HG03045 (cell line): ENCODE measurements around the gene RPS6KA1.
"Not testable (repeated sequence)": the region's sequence is repeated elsewhere in the genome, so short reads cannot be mapped to it uniquely, and the experiment has no call there.

Source experiments
- ATAC-seq: cut with Tn5 transposase; IDR thresholded peaks from one replicate; pipeline ENCODE4 v1.9.1; 2021; ENCODE audit warnings: mild to moderate bottlenecking, moderate library complexity; ENCODE audit not compliant: unreplicated experiment

Gene RPS6KA1

DNA sequence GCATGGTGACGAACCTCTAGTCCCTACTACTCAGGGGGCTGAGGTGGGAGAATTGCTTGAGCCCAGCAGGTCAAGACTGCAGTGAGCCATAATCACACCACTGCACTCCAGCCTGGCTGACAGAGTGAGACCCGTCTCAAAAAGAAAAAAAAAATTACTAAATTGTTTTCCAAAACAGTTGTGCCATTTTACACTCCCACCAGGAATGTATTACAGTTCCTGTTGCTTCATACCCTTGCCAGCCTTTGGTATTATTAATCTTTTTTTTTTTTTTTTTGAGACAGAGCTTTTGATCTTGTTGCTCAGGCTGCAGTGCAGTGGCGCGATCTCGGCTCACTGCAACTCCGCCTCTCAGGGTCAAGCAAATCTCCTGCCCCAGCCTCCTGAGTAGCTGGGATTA is 55.9 kb downstream of the RPS6KA1 start:
- no peak for ATAC-seq

DNA sequence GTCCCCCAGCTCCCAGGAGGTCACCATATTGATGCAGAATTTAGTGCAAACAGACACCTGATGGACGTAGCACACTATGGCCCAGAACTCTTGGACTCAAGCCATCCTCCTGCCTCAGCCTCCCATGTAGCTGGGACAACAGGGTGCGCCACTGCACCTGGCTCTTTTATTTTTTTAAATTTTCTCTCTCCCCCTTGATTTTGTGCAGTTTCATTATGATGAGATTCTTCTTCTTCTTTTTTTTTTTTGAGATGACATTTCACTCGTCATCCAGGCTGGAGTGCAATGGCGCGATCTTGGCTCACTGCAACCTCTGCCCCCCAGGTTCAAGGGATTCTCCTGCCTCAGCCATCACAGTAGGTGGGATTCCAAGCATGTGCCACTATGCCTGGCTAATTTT is 63.8 kb downstream of the RPS6KA1 start:
- ATAC-seq = no peak

DNA sequence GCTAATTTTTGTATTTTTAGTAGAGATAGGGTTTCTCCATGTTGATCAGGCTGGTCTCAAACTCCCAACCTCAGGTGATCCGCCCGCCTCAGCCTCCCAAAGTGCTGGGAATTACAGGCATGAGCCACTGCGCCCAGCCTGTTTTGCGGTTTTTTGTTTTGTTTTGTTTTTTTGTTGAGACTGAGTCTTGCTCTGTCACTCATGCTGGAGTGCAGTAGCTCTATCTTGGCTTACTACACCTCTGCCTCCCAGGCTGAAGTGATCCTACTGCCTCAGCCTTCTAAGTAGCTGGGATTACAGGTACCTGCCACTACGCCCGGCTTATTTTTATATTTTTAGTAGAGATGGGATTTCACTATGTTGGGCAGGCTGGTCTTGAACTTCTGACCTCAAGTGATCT is 65.0 kb downstream of the RPS6KA1 start:
- not testable (repeated sequence) for ATAC-seq

DNA sequence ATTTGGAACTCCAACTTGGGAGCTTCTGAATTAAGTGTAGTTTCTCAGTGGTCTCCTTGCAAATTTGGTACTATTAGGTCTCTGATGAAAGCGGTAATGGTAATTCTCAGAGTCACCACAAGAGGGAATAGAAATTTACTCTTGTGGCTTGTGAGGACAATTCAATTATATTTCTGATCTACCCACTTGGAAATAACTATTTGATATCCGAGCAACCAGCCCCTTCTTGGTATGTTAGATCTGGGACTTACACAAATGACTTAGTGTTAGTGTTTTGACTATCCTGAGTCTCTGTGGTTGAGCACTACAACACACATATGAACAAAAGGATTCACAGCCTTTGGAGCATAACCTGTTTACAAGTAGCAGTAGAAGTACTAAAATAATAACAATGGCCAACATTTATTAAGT is 68.1 kb downstream of the RPS6KA1 start:
- ATAC-seq = no peak

DNA sequence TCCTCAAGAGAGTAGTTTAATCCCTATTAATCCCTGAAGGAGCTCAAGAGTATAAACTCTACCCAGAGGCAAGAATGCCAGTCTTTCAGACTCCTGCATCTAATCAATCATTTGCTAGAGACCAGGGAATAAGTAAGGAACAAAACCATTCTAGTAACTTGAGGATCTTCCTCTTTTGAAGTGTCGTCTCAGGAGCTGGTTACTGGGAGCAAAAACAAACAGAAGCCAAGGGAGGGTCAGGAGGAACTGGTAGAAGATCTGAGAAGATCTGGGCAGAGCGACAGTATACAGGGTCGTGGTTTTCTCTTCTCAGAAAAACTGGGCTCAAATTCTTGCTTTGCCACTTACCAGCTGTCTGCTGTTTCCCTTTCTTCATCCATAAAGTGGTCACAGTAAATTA is 69.3 kb downstream of the RPS6KA1 start:
- no peak for ATAC-seq

DNA sequence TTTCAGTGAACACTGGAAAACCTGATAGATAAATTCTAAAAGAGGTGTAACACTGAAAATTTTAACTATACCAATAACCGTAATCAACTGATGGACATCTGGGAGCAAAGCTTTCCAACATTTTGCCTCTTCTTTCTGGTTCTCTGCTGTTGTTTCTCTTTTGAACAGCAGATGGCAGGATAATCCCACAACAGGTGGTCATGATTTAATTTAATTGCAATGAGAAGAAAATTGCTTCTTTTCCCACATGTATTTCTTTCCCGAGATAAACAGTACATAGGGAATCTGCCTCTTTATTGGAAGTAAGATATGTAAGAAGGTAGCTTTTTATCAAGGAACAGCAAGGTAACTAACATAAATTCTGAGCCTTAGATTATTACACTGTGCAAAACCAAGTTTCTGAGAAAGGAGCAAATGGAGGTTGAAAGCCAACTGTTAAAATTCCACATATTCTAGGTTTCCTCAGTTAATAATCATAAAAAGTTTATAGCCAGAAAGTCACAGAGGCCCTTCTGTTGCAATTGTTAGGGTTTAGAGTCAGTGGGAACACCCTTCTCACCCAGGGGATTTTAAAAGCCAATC is 72.9 kb downstream of the RPS6KA1 start:
- no peak for ATAC-seq

DNA sequence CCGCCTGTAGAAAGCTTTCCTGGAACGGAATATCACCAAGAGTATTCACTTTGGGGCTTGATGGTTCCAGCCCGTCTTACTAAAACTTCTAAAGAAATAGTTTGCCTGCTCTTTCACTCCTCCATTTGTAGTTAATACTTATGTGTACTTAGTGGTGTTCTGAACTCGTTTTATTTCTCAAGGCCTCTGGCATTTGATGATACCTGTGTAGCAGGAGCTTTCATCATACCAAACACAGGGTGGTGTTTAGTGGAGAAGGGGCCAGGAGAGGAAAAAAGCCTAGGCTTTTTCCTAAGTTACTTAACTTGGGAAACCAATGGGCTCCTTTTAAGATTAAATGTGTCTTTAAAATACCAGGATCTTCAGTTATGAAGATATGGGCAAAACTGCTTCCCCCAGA is 74.3 kb downstream of the RPS6KA1 start:
- no peak for ATAC-seq

DNA sequence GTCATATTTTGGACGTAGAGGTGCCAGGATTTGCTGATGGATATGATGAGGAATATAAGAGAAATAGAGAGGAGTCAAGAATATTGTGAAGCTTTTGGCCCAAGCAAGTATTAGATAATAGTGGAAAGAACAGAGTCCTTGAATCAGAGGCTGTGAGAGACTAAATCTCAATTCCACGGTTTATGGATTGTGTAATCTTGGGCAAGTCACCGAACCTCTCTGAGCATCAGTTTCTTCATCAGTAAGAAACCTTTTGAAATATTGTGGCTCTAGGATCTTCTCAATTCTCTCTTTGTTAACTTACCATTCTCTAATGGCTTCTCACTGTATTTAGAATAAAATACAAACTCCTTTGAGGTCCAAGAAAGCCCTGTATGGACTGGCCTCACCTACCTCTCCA is 77.6 kb downstream of the RPS6KA1 start:
- ATAC-seq = no peak

DNA sequence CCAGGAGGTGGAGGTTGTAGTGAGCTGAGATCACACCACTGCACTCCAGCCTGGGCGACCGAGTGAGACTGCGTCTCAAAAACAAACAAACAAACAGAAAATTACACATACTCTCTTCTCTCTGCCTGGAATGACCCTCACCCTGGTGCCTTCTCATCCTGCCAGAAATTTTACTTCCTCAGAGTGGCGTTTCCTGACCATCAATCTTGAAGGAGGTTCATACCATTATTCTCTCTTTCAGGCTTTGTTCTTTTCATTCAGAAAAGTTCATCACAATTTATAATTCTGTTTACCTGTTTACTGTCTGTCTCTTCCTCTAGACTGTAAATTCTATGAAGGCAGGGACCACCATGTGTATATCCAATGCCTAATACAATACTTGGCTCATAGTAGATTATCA is 79.3 kb downstream of the RPS6KA1 start:
- no peak for ATAC-seq

DNA sequence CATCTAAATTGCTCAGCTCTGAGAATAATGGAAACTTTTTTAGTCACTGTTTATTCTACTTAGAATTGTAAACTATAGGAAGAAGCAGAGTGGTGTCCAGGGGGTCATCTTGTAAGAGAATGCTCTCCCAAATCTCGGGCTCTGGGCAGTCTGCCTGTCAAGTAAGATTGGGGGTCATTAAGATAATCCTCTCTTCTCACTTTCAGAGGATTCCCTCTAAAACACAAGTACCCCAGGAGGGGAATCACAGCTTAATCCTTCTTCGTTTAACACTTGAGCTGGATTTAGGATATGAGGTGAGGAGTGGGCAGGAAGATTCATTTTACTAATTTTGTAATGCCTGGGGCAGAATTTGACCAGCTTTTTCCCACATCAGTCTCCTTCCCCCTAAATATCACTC is 81.2 kb downstream of the RPS6KA1 start:
- ATAC-seq = no peak

DNA sequence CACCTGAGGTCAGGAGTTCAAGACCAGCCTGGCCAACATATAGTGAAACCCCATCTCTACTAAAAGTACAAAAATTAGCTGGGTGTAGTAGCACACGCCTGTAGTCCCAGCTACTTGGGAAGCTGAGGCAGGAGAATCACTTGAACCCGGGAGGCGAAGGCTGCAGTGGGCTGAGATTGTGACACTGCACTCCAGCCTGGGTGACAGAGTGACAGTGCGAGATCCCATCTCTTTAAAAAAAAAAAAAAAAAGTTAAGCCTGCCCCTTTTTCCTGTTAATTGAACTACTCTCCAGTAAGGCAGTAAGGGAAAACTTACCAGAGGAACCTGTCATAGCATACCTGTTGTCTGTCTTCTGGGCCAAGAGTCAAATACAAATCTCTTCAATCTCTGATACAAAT is 83.1 kb downstream of the RPS6KA1 start:
- not testable (repeated sequence) for ATAC-seq

DNA sequence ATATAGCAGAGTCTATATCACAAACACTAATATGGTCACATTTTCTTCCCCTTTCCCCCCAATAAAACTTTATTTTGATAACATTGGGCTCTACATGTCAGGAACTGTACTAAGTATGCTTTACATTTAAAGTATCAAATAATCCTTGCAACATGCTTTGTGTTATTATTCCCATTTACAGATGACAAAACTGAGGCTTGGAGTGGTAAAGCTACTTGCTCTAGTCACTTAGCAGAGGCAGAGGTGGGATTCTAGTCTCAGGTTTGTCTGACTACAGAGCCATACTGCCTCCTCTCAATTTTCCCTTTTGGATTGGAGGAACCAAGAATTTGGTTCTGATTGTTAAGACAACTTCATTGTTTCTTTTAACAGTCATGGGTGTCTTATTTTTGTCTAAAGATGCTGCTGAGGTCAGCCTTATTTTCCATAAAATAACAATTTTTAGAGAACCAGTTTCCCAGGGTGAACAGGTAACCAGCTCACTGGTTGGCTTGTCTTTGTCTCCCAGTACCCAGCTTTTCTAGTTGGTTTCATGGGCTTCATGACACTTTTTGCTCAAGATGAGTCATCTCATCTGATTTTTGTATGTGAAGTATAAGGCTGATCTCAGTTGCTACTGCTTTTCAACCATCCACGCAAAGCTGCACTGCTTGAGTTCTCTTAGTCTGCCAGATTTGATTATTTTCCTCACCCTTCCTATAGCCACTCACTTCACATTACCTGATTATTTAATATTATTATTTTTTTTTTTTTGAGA is 85.3 kb downstream of the RPS6KA1 start:
- no peak for ATAC-seq

DNA sequence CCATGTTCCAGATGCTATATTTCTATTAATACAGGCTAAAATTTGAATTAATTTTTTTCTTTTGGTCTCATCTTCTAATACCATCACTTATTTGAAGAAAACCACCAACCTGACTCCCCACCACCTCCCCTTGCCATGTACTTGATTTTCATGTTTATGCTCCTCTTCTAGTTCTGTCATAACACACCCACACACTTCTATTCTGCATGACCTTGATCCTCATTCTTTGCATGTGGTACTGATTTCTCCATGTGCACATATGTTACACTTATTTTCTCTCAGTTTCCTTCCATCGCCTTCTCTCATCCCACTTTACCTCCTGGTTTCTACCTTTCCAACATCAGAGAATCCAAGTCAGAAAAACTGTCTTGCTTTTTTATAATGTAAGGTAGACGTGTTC is 87.3 kb downstream of the RPS6KA1 start:
- no peak for ATAC-seq

DNA sequence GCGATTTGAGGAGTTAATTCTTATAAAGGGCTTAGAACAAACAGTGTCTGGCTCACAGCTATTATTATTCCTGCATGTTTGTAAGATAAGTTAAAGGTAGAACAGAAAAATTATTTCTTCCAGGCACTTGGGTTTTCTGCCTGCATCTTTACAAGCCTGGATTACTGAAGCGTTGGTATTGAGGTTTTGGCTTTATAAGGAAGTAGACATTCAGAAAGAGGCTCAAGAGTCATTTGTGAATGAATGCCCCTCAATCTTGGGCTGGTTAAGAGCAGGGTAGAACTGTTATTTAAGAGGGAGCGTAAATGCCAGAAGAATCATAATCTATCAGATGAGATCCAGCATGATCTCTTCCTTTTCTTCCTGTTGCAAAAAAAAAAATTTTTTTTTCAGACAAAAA is 89.0 kb downstream of the RPS6KA1 start:
- ATAC-seq = no peak
